ENCODE results near the gene WDR33.

Gene WDR33

GRCh38 chr2:127762441-127762840 lies 48.5 kb downstream of the WDR33 start:
- no peak for DNase-seq

GRCh38 chr2:127759931-127760330 lies 51.0 kb downstream of the WDR33 start:
- DNase-seq: no peak

- DNase-seq: no peak
Measured at GRCh38 chr2:127754186-127754585, 56.8 kb downstream of the WDR33 start.

GRCh38 chr2:127753374-127753773 lies 57.6 kb downstream of the WDR33 start:
- no peak for DNase-seq

GRCh38 chr2:127749537-127749936 lies 61.4 kb downstream of the WDR33 start:
- peak; percentile 71 for DNase-seq

GRCh38 chr2:127747621-127748020 lies 63.4 kb downstream of the WDR33 start:
- DNase-seq: no peak

- no peak for DNase-seq
Measured at GRCh38 chr2:127743477-127744026, 67.4 kb downstream of the WDR33 start.

- no peak for DNase-seq
Measured at GRCh38 chr2:127740665-127741288, 70.2 kb downstream of the WDR33 start.

GRCh38 chr2:127739800-127740199 lies 71.2 kb downstream of the WDR33 start:
- DNase-seq: no peak

GRCh38 chr2:127737892-127738291 lies 73.1 kb downstream of the WDR33 start:
- no peak for DNase-seq

GRCh38 chr2:127735537-127736399 lies 75.2 kb downstream of the WDR33 start:
- DNase-seq: no peak

GRCh38 chr2:127735044-127735443 lies 75.9 kb downstream of the WDR33 start:
- DNase-seq: no peak

GRCh38 chr2:127733816-127734537 lies 77.0 kb downstream of the WDR33 start:
- DNase-seq: no peak

GRCh38 chr2:127733113-127733815 lies 77.7 kb downstream of the WDR33 start:
- no peak for DNase-seq

- DNase-seq: no peak
Measured at GRCh38 chr2:127726158-127726880, 84.7 kb downstream of the WDR33 start.

- DNase-seq: no peak
Measured at GRCh38 chr2:127722807-127723206, 88.2 kb downstream of the WDR33 start.

GRCh38 chr2:127721978-127722355 lies 89.0 kb downstream of the WDR33 start:
- DNase-seq: no peak

- no peak for DNase-seq
Measured at GRCh38 chr2:127721311-127721977, 89.5 kb downstream of the WDR33 start.

GRCh38 chr2:127719301-127720218 lies 91.4 kb downstream of the WDR33 start:
- DNase-seq: no peak

- DNase-seq: no peak
Measured at GRCh38 chr2:127718271-127718670, 92.7 kb downstream of the WDR33 start.
